ENCODE results near the gene MYO15B.

DNA sequence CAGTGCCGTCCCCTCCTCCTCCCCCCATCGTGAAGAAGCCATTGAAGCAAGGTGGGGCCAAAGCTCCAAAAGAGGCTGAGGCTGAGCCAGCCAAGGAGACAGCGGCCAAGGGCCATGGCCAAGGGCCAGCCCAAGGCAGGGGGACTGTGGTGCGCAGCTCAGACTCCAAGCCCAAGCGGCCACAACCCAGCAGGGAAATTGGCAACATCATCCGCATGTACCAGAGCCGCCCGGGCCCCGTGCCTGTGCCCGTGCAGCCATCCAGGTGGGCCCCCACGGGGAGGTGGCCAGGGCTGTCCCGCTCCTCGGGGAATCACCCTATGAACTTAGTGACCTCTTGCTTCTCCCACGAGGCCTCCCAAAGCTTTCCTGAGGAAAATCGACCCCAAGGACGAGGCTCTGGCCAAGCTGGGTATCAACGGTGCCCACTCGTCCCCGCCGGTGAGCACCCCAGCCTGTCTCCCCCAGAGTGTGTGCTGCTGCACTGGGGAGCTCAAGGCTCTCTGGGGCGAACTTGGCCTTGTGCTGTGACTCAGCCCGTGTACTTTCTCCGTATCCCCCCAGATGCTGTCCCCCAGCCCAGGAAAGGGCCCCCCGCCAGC is 29.0 kb downstream of the MYO15B start:
- TF ChIP-seq, protein P1, sequence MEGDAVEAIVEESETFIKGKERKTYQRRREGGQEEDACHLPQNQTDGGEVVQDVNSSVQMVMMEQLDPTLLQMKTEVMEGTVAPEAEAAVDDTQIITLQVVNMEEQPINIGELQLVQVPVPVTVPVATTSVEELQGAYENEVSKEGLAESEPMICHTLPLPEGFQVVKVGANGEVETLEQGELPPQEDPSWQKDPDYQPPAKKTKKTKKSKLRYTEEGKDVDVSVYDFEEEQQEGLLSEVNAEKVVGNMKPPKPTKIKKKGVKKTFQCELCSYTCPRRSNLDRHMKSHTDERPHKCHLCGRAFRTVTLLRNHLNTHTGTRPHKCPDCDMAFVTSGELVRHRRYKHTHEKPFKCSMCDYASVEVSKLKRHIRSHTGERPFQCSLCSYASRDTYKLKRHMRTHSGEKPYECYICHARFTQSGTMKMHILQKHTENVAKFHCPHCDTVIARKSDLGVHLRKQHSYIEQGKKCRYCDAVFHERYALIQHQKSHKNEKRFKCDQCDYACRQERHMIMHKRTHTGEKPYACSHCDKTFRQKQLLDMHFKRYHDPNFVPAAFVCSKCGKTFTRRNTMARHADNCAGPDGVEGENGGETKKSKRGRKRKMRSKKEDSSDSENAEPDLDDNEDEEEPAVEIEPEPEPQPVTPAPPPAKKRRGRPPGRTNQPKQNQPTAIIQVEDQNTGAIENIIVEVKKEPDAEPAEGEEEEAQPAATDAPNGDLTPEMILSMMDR (IDR thresholded peaks at IDR 0.05 in 8 of 11, conservative IDR thresholded peaks at IDR 0.05 in 3 of 11): no peak
- no peak for TF ChIP-seq POLR2A (IDR thresholded peaks at IDR 0.05)

Measured in spleen (tissue), 7 donors.